Neural crest cell (in vitro differentiated cells): ENCODE measurements around the gene KRTAP6-3. TPM values are rescaled to one million over a fixed set of nuclear protein-coding genes. Genes with fewer than 3 reads are reported as not detected.

Experiments
- DNase-seq: peaks from one replicate; pipeline ENCODE4 v3.0.0; 2021; ENCODE audit warnings: low read depth, mixed read lengths, low spot score
- H3K27ac Mint-ChIP-seq: one replicate; pipeline ENCODE4 v1.8.0; 2021; ENCODE audit warnings: mild to moderate bottlenecking, mixed read lengths; ENCODE audit not compliant: unreplicated experiment
- H3K27me3 Mint-ChIP-seq: 2 replicates; pipeline ENCODE4 v1.8.0; 2021; ENCODE audit warnings: low read depth, mild to moderate bottlenecking, mixed read lengths
- H3K36me3 Mint-ChIP-seq: 2 replicates; pipeline ENCODE4 v1.8.0; 2021; ENCODE audit warnings: low read depth, mild to moderate bottlenecking, mixed read lengths
- H3K4me1 Mint-ChIP-seq: 2 replicates; pipeline ENCODE4 v1.8.0; 2021; ENCODE audit warnings: mixed read lengths
- H3K4me3 Mint-ChIP-seq: one replicate; pipeline ENCODE4 v1.8.0; 2021; ENCODE audit warnings: mild to moderate bottlenecking, mixed read lengths
- H3K9me3 Mint-ChIP-seq: 2 replicates; pipeline ENCODE4 v1.8.0; 2021; ENCODE audit warnings: mixed read lengths
- CTCF ChIP-seq: fragments of 200-600 bp; sonication (generic); conservative IDR thresholded peaks from 2 replicates; pipeline ENCODE4 v1.5.0; 2021; ENCODE audit warnings: antibody characterized with exemption, mild to moderate bottlenecking
- total RNA-seq: library from RNA; stranded (reverse); gene quantifications from 2 replicates; pipeline ENCODE4 v1.2.1, GENCODE V29; 2021

The KRTAP6-3 gene
- total RNA-seq, 1 donor from 2014 or later: not detected

GRCh38 chr21:30612132-30612531 lies 19.9 kb downstream of the KRTAP6-3 start:
- peaks cover 2% of the 10 kb centered on the region for H3K36me3 Mint-ChIP-seq
- no peaks in the 10 kb centered on the region for H3K27me3 Mint-ChIP-seq
- H3K9me3 Mint-ChIP-seq: peaks cover 16% of the 10 kb centered on the region
- DNase-seq: no peak
- H3K4me3 Mint-ChIP-seq: no peak overlapping the region
- H3K4me1 Mint-ChIP-seq: no peaks in the 10 kb centered on the region
- TF ChIP-seq CTCF: no peak
- no peak overlapping the region for H3K27ac Mint-ChIP-seq

GRCh38 chr21:30613836-30614235 lies 21.6 kb downstream of the KRTAP6-3 start, which contains the start of gene KRTAP6-1:
TSS of gene KRTAP6-1 (minus strand) at chr21:30613930. CDS start at chr21:30613904, 26 bp downstream.
- DNase-seq: no peak
- Mint-ChIP-seq H3K27me3 (no peaks in the 10 kb centered on the region), H3K4me3 (no peak within 1 kb of the TSS), H3K27ac (no peak within 1 kb of the TSS), H3K36me3 (peaks cover 2% of the 10 kb centered on the region), H3K9me3 (peaks cover 16% of the 10 kb centered on the region), H3K4me1 (no peaks in the 10 kb centered on the region)
- no peak for TF ChIP-seq CTCF

- TF ChIP-seq CTCF: no peak
- no peak for DNase-seq
- Mint-ChIP-seq H3K9me3 (peaks cover 15% of the 10 kb centered on the region), H3K27ac (no peak overlapping the region), H3K27me3 (no peaks in the 10 kb centered on the region), H3K4me3 (no peak overlapping the region), H3K4me1 (no peaks in the 10 kb centered on the region), H3K36me3 (peaks cover 2% of the 10 kb centered on the region)
These were observed 23.0 kb downstream of the KRTAP6-3 start for GRCh38 chr21:30615199-30615598.

GRCh38 chr21:30616125-30616524 lies 23.9 kb downstream of the KRTAP6-3 start, which contains the start of gene KRTAP20-1:
TSS of gene KRTAP20-1 (plus strand) at chr21:30616425. CDS start at chr21:30616455, 30 bp downstream.
- Mint-ChIP-seq H3K9me3 (peaks cover 6% of the 10 kb centered on the region), H3K4me3 (no peak within 1 kb of the TSS), H3K36me3 (peaks cover 2% of the 10 kb centered on the region), H3K27me3 (no peaks in the 10 kb centered on the region), H3K4me1 (no peaks in the 10 kb centered on the region), H3K27ac (no peak within 1 kb of the TSS)
- no peak for DNase-seq
- TF ChIP-seq CTCF: no peak

- no peaks in the 10 kb centered on the region for H3K36me3 Mint-ChIP-seq
- no peak for TF ChIP-seq CTCF
- no peaks in the 10 kb centered on the region for H3K27me3 Mint-ChIP-seq
- no peaks in the 10 kb centered on the region for H3K4me1 Mint-ChIP-seq
- no peak for DNase-seq
- H3K27ac Mint-ChIP-seq: no peak overlapping the region
- no peak overlapping the region for H3K4me3 Mint-ChIP-seq
- H3K9me3 Mint-ChIP-seq: peaks cover 8% of the 10 kb centered on the region
These were observed 27.8 kb downstream of the KRTAP6-3 start for GRCh38 chr21:30620080-30620479.
